Lung (tissue), 12 donors: Measurements from ENCODE around the gene ALLC. TPM values are rescaled to one million over a fixed set of nuclear protein-coding genes. Genes with fewer than 3 reads are reported as not detected.

Experiments
- ATAC-seq: fragments of 200-7000 bp; cut with Tn5 transposase; one replicate; pipeline ENCODE4 v1.9.1; 2020; ENCODE audit warnings: moderate number of reproducible peaks; ENCODE audit not compliant: insufficient read depth, low FRiP score
- DNase-seq, 3 donors: peaks; one replicate each; pipeline ENCODE4 v3.0.0-alpha.2; 2013 to 2017
- H3K27ac ChIP-seq, 2 donors: one replicate each; pipeline ENCODE4 v1.5.1; 2013; ENCODE audit warnings: mild to moderate bottlenecking in 2 of 2, moderate library complexity in 2 of 2, control low read depth in 1 of 2, inconsistent platforms in 1 of 2, low read depth in 1 of 2, low read length in 1 of 2
- H3K27me3 ChIP-seq, 3 donors: one replicate each; pipeline ENCODE4 v1.5.1; 2013; ENCODE audit warnings: low read length in 2 of 3; ENCODE audit not compliant: control insufficient read depth in 3 of 3, insufficient read depth in 3 of 3
- H3K36me3 ChIP-seq, 4 donors: one replicate each; pipeline ENCODE4 v1.5.1; 2013; ENCODE audit warnings: low read length in 4 of 4, mild to moderate bottlenecking in 1 of 4, moderate library complexity in 1 of 4; ENCODE audit not compliant: control insufficient read depth in 4 of 4, insufficient read depth in 4 of 4
- H3K4me1 ChIP-seq, 5 donors: one replicate each; pipeline ENCODE4 v1.5.1; 2013; ENCODE audit warnings: low read length in 5 of 5, mild to moderate bottlenecking in 2 of 5, moderate library complexity in 1 of 5; ENCODE audit not compliant: control insufficient read depth in 5 of 5, insufficient read depth in 5 of 5
- H3K4me3 ChIP-seq: one replicate; pipeline ENCODE4 v1.5.1; 2013; ENCODE audit warnings: mild to moderate bottlenecking, control low read depth, moderate library complexity
- H3K9ac ChIP-seq, 2 donors: one replicate each; pipeline ENCODE4 v1.5.1; 2013; ENCODE audit warnings: low read length in 2 of 2, control low read depth in 1 of 2; ENCODE audit not compliant: insufficient read depth in 1 of 2
- H3K9me3 ChIP-seq, 4 donors: one replicate each; pipeline ENCODE4 v1.5.1; 2013; ENCODE audit warnings: low read length in 3 of 4, mild to moderate bottlenecking in 1 of 4, moderate library complexity in 1 of 4; ENCODE audit not compliant: control insufficient read depth in 4 of 4, insufficient read depth in 3 of 4
- WGBS, 2 donors: extraction: QIAGEN DNeasy Blood & Tissue Kit; methylation state at CpG; one replicate each; pipeline ENCODE4 v1.1.7; 2013; 5-methylcytosine and 5-hydroxymethylcytosine counted together
- polyA plus RNA-seq, 2 donors: library from polyadenylated mRNA; stranded (reverse); fragments of 200-250 nt; gene quantifications; one replicate each; pipeline ENCODE4 v1.2.1, GENCODE V29; 2013
- total RNA-seq, 2 donors: library from RNA; depleted of rRNA in 1 of 2; stranded (reverse); fragments of >200 nt in 1 of 2; gene quantifications; one replicate each; pipeline ENCODE4 v1.2.1, GENCODE V29; 2014 to 2021
- TF ChIP-seq, protein P1 (sequence below): IDR thresholded peaks from 2 replicates; pipeline ENCODE4 v1.5.1; 2012; ENCODE audit warnings: mild to moderate bottlenecking; ENCODE audit errors: control extremely low read depth, extremely low read depth
- donor health status: control.
- donor health status: control.
- donor health status: Bipolar disorder and iron deficiency.
- donor health status: healthy.
- donor health status: DM: yes; HTN: yes; CAD: no.

The ALLC gene
- total and polyA plus RNA-seq, 4 donors = 0.06 TPM; not detected in 3

DNA sequence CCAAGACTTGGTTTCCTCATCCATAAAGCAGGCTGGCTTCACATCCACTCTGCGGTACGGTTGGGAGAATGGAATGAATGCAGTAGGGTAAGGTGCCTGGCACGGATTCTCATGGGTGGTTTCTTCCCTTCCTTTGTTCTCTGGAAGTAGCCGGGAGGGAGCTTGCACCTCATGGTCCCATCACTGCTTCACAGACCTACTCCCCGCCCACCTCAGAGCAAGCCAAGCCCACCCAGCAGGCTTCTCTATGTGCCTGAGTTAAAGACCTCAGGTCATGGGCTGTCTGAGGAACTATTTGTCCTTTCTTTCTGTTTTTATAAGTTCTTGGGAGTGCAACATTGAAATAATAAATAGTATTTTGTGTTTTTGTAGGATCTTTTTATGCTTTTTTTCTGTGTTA is 48.9 kb downstream of the ALLC start:
- Histone ChIP-seq H3K27me3 (peaks cover 8 to 24% (median 18%) of the 10 kb centered on the region in 3 donors), H3K4me1 (peaks cover 0 to 8% (median 0%) of the 10 kb centered on the region in 5 donors), H3K9ac (no peak overlapping the region), H3K9me3 (peaks cover 0 to 4% (median 1%) of the 10 kb centered on the region in 4 donors), H3K36me3 (no peaks in the 10 kb centered on the region), H3K4me3 (no peak overlapping the region), H3K27ac (no peak overlapping the region)
- DNase-seq = no peak
- TF ChIP-seq, protein P1, sequence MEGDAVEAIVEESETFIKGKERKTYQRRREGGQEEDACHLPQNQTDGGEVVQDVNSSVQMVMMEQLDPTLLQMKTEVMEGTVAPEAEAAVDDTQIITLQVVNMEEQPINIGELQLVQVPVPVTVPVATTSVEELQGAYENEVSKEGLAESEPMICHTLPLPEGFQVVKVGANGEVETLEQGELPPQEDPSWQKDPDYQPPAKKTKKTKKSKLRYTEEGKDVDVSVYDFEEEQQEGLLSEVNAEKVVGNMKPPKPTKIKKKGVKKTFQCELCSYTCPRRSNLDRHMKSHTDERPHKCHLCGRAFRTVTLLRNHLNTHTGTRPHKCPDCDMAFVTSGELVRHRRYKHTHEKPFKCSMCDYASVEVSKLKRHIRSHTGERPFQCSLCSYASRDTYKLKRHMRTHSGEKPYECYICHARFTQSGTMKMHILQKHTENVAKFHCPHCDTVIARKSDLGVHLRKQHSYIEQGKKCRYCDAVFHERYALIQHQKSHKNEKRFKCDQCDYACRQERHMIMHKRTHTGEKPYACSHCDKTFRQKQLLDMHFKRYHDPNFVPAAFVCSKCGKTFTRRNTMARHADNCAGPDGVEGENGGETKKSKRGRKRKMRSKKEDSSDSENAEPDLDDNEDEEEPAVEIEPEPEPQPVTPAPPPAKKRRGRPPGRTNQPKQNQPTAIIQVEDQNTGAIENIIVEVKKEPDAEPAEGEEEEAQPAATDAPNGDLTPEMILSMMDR = no peak
- ATAC-seq = no peak
- WGBS, 2 donors = 74 to 79% methylated on average over 5 of the region's 5 CpGs

DNA sequence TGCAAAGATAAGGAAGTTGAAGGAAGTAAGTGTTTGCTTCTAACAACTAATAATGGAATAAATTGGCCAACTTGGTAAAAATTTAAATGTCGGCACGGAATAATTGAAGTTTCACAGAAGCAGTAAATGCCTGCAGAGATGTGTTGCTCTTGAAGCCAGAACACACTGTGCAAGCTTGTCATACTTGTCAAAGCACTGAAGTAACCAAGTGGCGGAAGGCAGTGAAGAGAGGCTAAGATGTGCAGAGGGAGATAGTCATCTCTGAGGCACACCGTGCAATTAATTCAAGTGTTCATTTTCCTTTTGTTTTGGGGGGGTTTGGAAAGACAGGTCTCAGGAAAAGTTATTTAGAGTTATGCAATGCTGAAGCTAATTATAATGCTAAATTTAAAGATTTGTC is 50.6 kb downstream of the ALLC start:
- Histone ChIP-seq H3K36me3 (no peaks in the 10 kb centered on the region), H3K4me3 (no peak overlapping the region), H3K27ac (no peak overlapping the region), H3K9ac (no peak overlapping the region), H3K27me3 (peaks cover 3 to 16% (median 7%) of the 10 kb centered on the region in 3 donors), H3K9me3 (peaks cover 0 to 2% (median 0%) of the 10 kb centered on the region in 4 donors), H3K4me1 (peaks cover 0 to 14% (median 3%) of the 10 kb centered on the region in 5 donors)
- ATAC-seq (no peak), DNase-seq (no peak)
- TF ChIP-seq, protein P1 = no peak
- WGBS, 2 donors = 86 to 88% methylated on average over 4 of the region's 4 CpGs

DNA sequence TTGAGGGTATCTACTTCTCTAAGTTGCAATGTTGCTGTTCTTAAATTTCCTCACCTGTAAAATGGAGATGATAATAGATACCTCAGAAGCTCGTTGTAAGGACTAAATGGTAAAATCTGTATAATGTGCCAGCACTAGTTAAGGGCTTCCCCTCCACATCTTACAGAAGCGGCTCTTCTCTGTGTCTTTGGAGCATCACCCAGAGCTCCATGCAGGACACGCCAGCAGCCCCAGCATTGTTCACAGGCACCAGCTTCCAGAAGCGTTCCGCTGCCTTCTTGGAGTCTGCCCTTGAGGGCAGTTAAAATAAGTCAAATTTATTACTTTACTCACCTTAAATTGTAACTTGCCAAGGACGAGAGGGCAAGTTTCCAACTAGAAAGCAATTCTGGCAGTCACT is 51.2 kb downstream of the ALLC start:
- Histone ChIP-seq H3K4me3 (no peak overlapping the region), H3K9ac (no peak overlapping the region), H3K27me3 (peaks cover 0 to 16% (median 7%) of the 10 kb centered on the region in 3 donors), H3K27ac (no peak overlapping the region), H3K36me3 (no peaks in the 10 kb centered on the region), H3K4me1 (peaks cover 0 to 14% (median 0%) of the 10 kb centered on the region in 5 donors), H3K9me3 (peaks cover 0 to 2% (median 0%) of the 10 kb centered on the region in 4 donors)
- no peak for ATAC-seq
- WGBS, 2 donors = 86 to 88% methylated on average over 6 of the region's 6 CpGs
- TF ChIP-seq, protein P1 = no peak
- no peak for DNase-seq

DNA sequence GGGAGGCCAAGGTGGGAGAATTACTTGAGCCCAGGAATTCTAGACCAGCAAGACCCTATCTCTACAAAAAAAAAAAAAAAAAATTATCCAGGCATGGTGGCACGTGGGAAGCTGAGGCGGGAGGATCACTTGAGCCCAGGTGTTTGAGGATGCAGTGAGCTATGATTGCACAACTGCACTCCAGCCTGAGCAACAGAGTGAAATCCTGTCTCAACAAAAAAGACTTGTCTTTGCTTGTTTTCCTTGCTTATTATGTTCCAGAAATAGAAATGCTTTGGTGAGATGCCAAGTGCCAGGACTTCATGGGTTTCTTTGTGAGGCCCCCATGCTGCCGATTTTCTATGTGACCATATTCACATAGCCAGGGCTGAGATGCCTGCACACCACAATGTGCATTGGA is 54.4 kb downstream of the ALLC start:
- Histone ChIP-seq H3K9me3 (peaks cover 0 to 2% (median under 1%) of the 10 kb centered on the region in 4 donors), H3K4me1 (peaks cover 0 to 14% (median 0%) of the 10 kb centered on the region in 5 donors), H3K9ac (no peak overlapping the region), H3K36me3 (no peaks in the 10 kb centered on the region), H3K27ac (no peak overlapping the region), H3K4me3 (no peak overlapping the region), H3K27me3 (no peaks in the 10 kb centered on the region)
- ATAC-seq = no peak
- TF ChIP-seq, protein P1 = no peak
- WGBS, 2 donors = 55 to 71% methylated on average over 3 of the region's 3 CpGs
- peak in 1 of 3 donors; percentile 37 for DNase-seq
